A673 (cell line): ENCODE measurements around the gene ADGRG3.

ENCODE experiments used
- CTCF ChIP-seq: fragments of 300-800, 200-600 bp; sonication (generic); conservative IDR thresholded peaks from 2 replicates; pipeline ENCODE4 v1.5.1; 2017; ENCODE audit warnings: low read depth, mild to moderate bottlenecking, antibody characterized with exemption, low read length, moderate library complexity, mixed read lengths
- EZH2 ChIP-seq: fragments of 200-600 bp; sonication (generic); IDR thresholded peaks from 2 replicates; pipeline ENCODE4 v1.6.1; 2017; ENCODE audit warnings: borderline replicate concordance, low read depth, mild to moderate bottlenecking, mixed read lengths, antibody characterized with exemption, low read length; ENCODE audit not compliant: poor library complexity, severe bottlenecking

GRCh38 chr16:57630407-57630797 lies 37.7 kb upstream of the ADGRG3 start:
- TF ChIP-seq CTCF (no peak), EZH2 (no peak)
